Measurements from ENCODE around the gene CSTA. TPM values are rescaled to one million over a fixed set of nuclear protein-coding genes. Genes with fewer than 3 reads are reported as not detected.

The CSTA gene
- total and polyA plus RNA-seq, 4 experiments from 2014 or later, result 0.61 TPM; not detected in 2

- H3K27ac ChIP-seq (ENCODE audit: low read depth, low read length), result no peak overlapping the region
- H3K9me3 ChIP-seq (ENCODE audit: control insufficient read depth in 1 of 2, low read length in 2 of 2), result no peaks in the 10 kb centered on the region
- H3K27me3 Mint-ChIP-seq, result peaks cover 0 to 2% of the 10 kb centered on the region in 2 donors
- ChIA-PET CTCF (ENCODE audit: partially characterized antibody) (interaction anchor here (1.0 kb wide), 2 partner anchors 47 to 62 kb away, joined by 3 read pairs; partner anchors contain the start of gene FAM162A), POLR2A (ENCODE audit: partially characterized antibody) (no interaction called here)
- no peaks in the 10 kb centered on the region for H3K36me3 ChIP-seq (ENCODE audit: insufficient read depth, low read length)
- H3K27me3 ChIP-seq (ENCODE audit: insufficient read depth, low read length), result no peaks in the 10 kb centered on the region
- H3K4me1 Mint-ChIP-seq, result peaks cover 10 to 22% (median 18%) of the 10 kb centered on the region in 4 donors
- H3K4me3 Mint-ChIP-seq, result peak overlapping the region in 6 of 8 donors; percentile 15 to 69 (median 36)
- H3K4me3 ChIP-seq (ENCODE audit: low read length in 2 of 2), result no peak overlapping the region
- H3K36me3 Mint-ChIP-seq, result no peaks in the 10 kb centered on the region
- peak overlapping the region; percentile 9 to 78 (median 54) for H3K27ac Mint-ChIP-seq
- peaks cover 0 to 18% (median 13%) of the 10 kb centered on the region in 8 donors for H3K9me3 Mint-ChIP-seq
- peak; percentile 45 to 73 (median 56) for DNase-seq
- peaks cover 14% of the 10 kb centered on the region for H3K4me1 ChIP-seq (ENCODE audit: insufficient read depth, low read length)
- intact Hi-C loops (cut with micrococcal nuclease), result no loop called here
Observed at GRCh38 chr3:122322095-122323075, 2.7 kb upstream of the CSTA start.

- Mint-ChIP-seq H3K36me3 (no peaks in the 10 kb centered on the region), H3K4me3 (no peak overlapping the region), H3K9me3 (peaks cover 0 to 3% (median 0%) of the 10 kb centered on the region in 8 donors), H3K4me1 (peaks cover 10 to 22% (median 18%) of the 10 kb centered on the region in 4 donors), H3K27ac (no peak overlapping the region), H3K27me3 (peaks cover 0 to 2% of the 10 kb centered on the region in 2 donors)
- Histone ChIP-seq H3K27me3 (ENCODE audit: insufficient read depth, low read length) (no peaks in the 10 kb centered on the region), H3K9me3 (ENCODE audit: control insufficient read depth in 1 of 2, low read length in 2 of 2) (no peaks in the 10 kb centered on the region), H3K36me3 (ENCODE audit: insufficient read depth, low read length) (no peaks in the 10 kb centered on the region), H3K4me3 (ENCODE audit: low read length in 2 of 2) (no peak overlapping the region), H3K27ac (ENCODE audit: low read depth, low read length) (no peak overlapping the region), H3K4me1 (ENCODE audit: insufficient read depth, low read length) (peaks cover 14% of the 10 kb centered on the region)
- intact Hi-C loops (cut with micrococcal nuclease), result no loop called here
- CTCF ChIA-PET (ENCODE audit: partially characterized antibody), result no interaction called here
- no peak for DNase-seq
- POLR2A ChIA-PET (ENCODE audit: partially characterized antibody), result no interaction called here
Observed at GRCh38 chr3:122325769-122326168, 721 bp downstream of the CSTA start.

- Mint-ChIP-seq H3K27me3 (peaks cover 4 to 7% of the 10 kb centered on the region in 2 donors), H3K4me3 (no peak overlapping the region), H3K27ac (no peak overlapping the region), H3K4me1 (no peaks in the 10 kb centered on the region), H3K36me3 (no peaks in the 10 kb centered on the region), H3K9me3 (no peaks in the 10 kb centered on the region)
- Histone ChIP-seq H3K4me1 (ENCODE audit: insufficient read depth, low read length) (no peaks in the 10 kb centered on the region), H3K36me3 (ENCODE audit: insufficient read depth, low read length) (no peaks in the 10 kb centered on the region), H3K27me3 (ENCODE audit: insufficient read depth, low read length) (no peaks in the 10 kb centered on the region), H3K9me3 (ENCODE audit: control insufficient read depth in 1 of 2, low read length in 2 of 2) (no peaks in the 10 kb centered on the region), H3K4me3 (ENCODE audit: low read length in 2 of 2) (no peak overlapping the region), H3K27ac (ENCODE audit: low read depth, low read length) (no peak overlapping the region)
- ChIA-PET POLR2A (ENCODE audit: partially characterized antibody) (no interaction called here), CTCF (ENCODE audit: partially characterized antibody) (no interaction called here)
- intact Hi-C loops (cut with micrococcal nuclease), result no loop called here
- DNase-seq, result no peak
Observed at GRCh38 chr3:122331886-122332285, 6.8 kb downstream of the CSTA start.

- Mint-ChIP-seq H3K9me3 (no peaks in the 10 kb centered on the region), H3K27me3 (peaks cover 4 to 7% of the 10 kb centered on the region in 2 donors), H3K4me3 (no peak overlapping the region), H3K36me3 (no peaks in the 10 kb centered on the region), H3K27ac (peak overlapping the region in 1 of 7 donors; percentile 49), H3K4me1 (no peaks in the 10 kb centered on the region)
- Histone ChIP-seq H3K36me3 (ENCODE audit: insufficient read depth, low read length) (no peaks in the 10 kb centered on the region), H3K4me1 (ENCODE audit: insufficient read depth, low read length) (no peaks in the 10 kb centered on the region), H3K9me3 (ENCODE audit: control insufficient read depth in 1 of 2, low read length in 2 of 2) (no peaks in the 10 kb centered on the region), H3K27ac (ENCODE audit: low read depth, low read length) (no peak overlapping the region), H3K27me3 (ENCODE audit: insufficient read depth, low read length) (no peaks in the 10 kb centered on the region), H3K4me3 (ENCODE audit: low read length in 2 of 2) (no peak overlapping the region)
- CTCF ChIA-PET (ENCODE audit: partially characterized antibody), result no interaction called here
- DNase-seq, result no peak
- intact Hi-C loops (cut with micrococcal nuclease), result no loop called here
- POLR2A ChIA-PET (ENCODE audit: partially characterized antibody), result no interaction called here
Observed at GRCh38 chr3:122332551-122332950, 7.5 kb downstream of the CSTA start.

- H3K4me1 ChIP-seq (ENCODE audit: insufficient read depth, low read length), result no peaks in the 10 kb centered on the region
- Mint-ChIP-seq H3K36me3 (no peaks in the 10 kb centered on the region), H3K4me3 (no peak overlapping the region), H3K9me3 (peaks cover 0 to 2% (median 0%) of the 10 kb centered on the region in 8 donors), H3K27me3 (peaks cover under 1 to 6% of the 10 kb centered on the region in 2 donors), H3K4me1 (no peaks in the 10 kb centered on the region), H3K27ac (no peak overlapping the region)
- H3K27ac ChIP-seq (ENCODE audit: low read depth, low read length), result no peak overlapping the region
- no peaks in the 10 kb centered on the region for H3K9me3 ChIP-seq (ENCODE audit: control insufficient read depth in 1 of 2, low read length in 2 of 2)
- CTCF ChIA-PET (ENCODE audit: partially characterized antibody), result interaction anchor here (0.6 kb wide), 1 partner anchor 796 kb away, joined by 3 read pairs; no protein-coding TSS in a partner anchor
- DNase-seq, result no peak
- H3K27me3 ChIP-seq (ENCODE audit: insufficient read depth, low read length), result no peaks in the 10 kb centered on the region
- no peak overlapping the region for H3K4me3 ChIP-seq (ENCODE audit: low read length in 2 of 2)
- POLR2A ChIA-PET (ENCODE audit: partially characterized antibody), result no interaction called here
- no peaks in the 10 kb centered on the region for H3K36me3 ChIP-seq (ENCODE audit: insufficient read depth, low read length)
- intact Hi-C loops (cut with micrococcal nuclease), result no loop called here
Observed at GRCh38 chr3:122342803-122343202, 17.8 kb downstream of the CSTA start.

- Mint-ChIP-seq H3K4me1 (no peaks in the 10 kb centered on the region), H3K36me3 (no peaks in the 10 kb centered on the region), H3K27ac (no peak overlapping the region), H3K4me3 (no peak overlapping the region), H3K27me3 (peaks cover 3 to 8% of the 10 kb centered on the region in 2 donors), H3K9me3 (peaks cover 0 to 3% (median 0%) of the 10 kb centered on the region in 8 donors)
- Histone ChIP-seq H3K27ac (ENCODE audit: low read depth, low read length) (no peak overlapping the region), H3K27me3 (ENCODE audit: insufficient read depth, low read length) (no peaks in the 10 kb centered on the region), H3K4me1 (ENCODE audit: insufficient read depth, low read length) (no peaks in the 10 kb centered on the region), H3K36me3 (ENCODE audit: insufficient read depth, low read length) (no peaks in the 10 kb centered on the region), H3K4me3 (ENCODE audit: low read length in 2 of 2) (no peak overlapping the region), H3K9me3 (ENCODE audit: control insufficient read depth in 1 of 2, low read length in 2 of 2) (no peaks in the 10 kb centered on the region)
- DNase-seq, result no peak
- ChIA-PET POLR2A (ENCODE audit: partially characterized antibody) (no interaction called here), CTCF (ENCODE audit: partially characterized antibody) (no interaction called here)
- intact Hi-C loops (cut with micrococcal nuclease), result no loop called here
Observed at GRCh38 chr3:122343654-122344053, 18.6 kb downstream of the CSTA start.

GRCh38 chr3:122349171-122349570 is 24.1 kb downstream of the CSTA start:
- no peak overlapping the region for H3K27ac Mint-ChIP-seq
- peaks cover 0 to 3% (median 0%) of the 10 kb centered on the region in 8 donors for H3K9me3 Mint-ChIP-seq
- Histone ChIP-seq H3K9me3 (ENCODE audit: control insufficient read depth in 1 of 2, low read length in 2 of 2) (no peaks in the 10 kb centered on the region), H3K4me3 (ENCODE audit: low read length in 2 of 2) (no peak overlapping the region), H3K4me1 (ENCODE audit: insufficient read depth, low read length) (no peaks in the 10 kb centered on the region), H3K36me3 (ENCODE audit: insufficient read depth, low read length) (no peaks in the 10 kb centered on the region), H3K27ac (ENCODE audit: low read depth, low read length) (no peak overlapping the region), H3K27me3 (ENCODE audit: insufficient read depth, low read length) (no peaks in the 10 kb centered on the region)
- CTCF ChIA-PET (ENCODE audit: partially characterized antibody), result no interaction called here
- intact Hi-C loops (cut with micrococcal nuclease), result no loop called here
- no peak for DNase-seq
- POLR2A ChIA-PET (ENCODE audit: partially characterized antibody), result no interaction called here
- no peak overlapping the region for H3K4me3 Mint-ChIP-seq
- no peaks in the 10 kb centered on the region for H3K36me3 Mint-ChIP-seq
- no peaks in the 10 kb centered on the region for H3K4me1 Mint-ChIP-seq
- peaks cover 3% of the 10 kb centered on the region in 2 donors for H3K27me3 Mint-ChIP-seq

All from CD4-positive, alpha-beta memory T cell (primary cell).